Suppressor macrophage treated with lipopolysaccharide for 4 hours (primary cell): Measurements from ENCODE around the gene JPH2.
"Not testable (repeated sequence)": the region's sequence is repeated elsewhere in the genome, so short reads cannot be mapped to it uniquely, and the experiment has no call there.

Experiments used
- DNase-seq: peaks from one replicate; pipeline ENCODE4 v3.0.0-alpha.2; 2020

JPH2 gene

DNA sequence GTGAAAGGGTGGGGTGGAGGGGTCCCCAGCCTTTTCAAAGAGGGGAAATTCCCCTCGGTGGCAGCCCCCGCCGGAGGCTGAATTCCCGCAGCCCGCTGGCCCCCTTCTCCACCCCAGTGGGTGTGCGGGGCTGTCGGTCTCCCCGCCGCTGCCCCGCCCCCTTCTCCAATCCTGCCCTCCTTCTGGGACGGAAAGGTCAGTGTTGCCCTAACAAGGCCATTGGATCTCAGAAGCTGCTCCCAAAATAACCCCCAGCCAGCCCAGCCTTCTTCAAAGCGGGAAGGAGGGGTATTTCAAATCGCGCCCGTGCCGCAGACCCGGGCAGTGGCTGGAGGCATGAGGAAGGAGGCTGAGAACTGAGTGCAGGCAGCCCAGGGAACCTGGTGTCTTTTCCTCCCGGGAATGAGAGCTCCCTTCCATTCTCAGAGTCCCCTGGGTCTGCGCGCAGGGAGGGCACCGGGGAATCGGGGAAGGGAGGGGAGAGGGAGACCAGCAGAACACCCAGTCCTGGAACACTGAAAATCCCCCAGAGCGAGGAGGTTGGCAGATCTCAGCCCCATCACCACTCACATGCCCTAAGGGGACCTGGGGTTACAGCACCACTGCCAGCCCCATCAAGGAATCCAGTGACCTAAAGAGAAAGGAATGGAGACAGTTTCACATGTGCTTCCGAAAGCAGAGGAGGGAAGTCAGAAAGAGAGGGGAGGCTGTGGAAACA, at the start of gene JPH2:
Gene JPH2, minus strand, starts transcription at position 135 of the 718 bp plus-strand sequence. CDS start 483 bp downstream, outside the sequence.
- no peak for DNase-seq

DNA sequence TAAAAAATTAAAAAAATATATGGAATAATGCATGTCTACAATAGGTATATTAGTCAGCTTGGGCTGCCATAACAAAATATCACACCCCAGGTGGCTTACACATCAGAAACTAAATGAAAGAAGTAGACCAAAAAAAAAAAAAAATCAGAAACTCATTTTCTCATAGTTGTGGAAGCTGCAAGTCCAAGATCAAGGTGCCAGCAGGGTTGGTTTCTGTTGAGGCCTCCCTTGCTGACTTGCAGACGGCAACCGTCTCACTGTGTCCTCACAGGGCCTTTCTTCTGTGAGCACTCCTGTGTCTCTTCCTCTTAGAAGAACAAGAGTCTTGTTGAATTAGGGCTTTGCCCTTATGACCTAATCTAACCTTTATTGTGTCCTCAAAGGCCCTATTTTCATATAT, 48.7 kb upstream of the JPH2 start:
- DNase-seq, result no peak

DNA sequence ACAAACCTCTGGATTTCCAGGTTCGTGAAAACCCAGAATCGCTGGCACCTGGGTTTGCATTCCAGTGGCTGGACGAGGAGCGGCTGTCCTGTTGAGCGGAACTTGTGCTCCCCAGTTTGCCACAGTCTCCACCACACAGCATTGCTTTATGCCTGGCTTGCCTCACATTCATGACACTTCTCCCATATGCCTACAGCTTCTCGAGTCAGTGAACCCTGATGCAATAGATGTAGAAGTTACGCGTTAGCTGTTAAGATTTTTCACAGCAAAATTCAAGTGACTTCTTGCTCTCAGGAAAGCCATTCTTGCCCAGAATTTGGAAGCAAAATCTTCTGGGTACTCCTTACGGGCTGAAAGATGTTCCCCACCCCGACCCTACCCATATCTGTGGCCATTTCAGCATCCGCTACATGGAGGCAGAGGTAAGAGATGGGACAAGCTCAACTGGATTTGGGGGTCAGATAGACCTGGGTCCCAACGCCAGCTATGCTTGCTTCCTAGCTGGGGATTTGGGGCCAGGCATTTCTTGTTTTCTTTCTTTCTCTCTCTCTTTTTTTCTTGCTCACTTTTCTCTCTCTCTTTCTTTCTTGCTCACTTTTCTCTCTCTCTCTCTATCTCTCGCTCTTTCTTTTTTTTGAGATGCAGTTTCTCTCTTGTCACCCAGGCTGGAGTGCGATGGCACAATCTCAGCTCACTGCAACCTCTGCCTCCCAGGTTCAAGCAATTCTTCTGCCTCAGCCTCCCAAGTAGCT, 47.8 kb upstream of the JPH2 start:
- DNase-seq, result no peak

DNA sequence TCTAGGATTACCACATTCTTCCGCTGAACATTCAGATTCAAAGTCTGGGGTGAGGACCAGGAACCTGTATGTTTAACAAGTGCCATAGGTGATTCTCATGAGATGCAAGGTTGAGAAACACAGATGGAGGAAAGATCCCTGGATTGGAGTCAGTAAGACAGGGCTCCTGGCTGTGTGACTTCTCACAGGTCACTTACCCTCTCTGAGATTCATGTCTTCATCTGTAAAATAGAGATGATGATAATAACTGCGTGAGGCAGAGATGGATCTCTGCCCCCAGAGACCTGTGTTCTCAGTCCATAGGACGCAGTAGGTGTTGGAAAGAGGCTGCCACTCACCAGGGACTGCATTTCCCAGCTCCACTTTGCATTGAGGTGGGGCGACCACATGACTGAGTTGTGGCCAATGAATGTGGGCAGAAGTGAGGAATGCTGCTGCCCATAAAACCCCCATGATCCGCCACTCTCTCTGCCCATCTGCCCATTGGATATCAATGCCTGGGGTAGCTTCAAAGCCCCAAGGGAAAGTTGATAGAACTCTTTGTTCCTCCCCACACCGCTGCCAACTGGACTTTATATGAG, 46.5 kb upstream of the JPH2 start:
- DNase-seq, result no peak

DNA sequence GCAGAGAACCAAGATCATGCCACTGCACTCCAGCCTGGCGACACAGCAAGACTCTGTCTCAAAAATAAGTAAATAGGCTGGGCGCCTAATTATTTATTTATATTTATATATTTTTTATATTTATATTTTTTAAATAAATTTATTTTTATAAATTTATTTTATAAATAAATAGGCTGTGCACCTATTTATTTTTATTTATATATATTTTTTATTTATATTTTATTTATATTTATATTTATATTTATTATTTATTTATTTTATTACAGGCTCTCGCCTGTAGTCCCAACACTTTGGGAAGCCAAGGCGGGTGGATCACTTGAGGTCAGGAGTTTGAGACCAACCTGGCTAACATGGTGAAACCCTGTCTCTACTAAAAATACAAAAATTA, 45.5 kb upstream of the JPH2 start:
- DNase-seq, result not testable (repeated sequence)

GRCh38 chr20:44231713-44232468, 44.9 kb upstream of the JPH2 start:
- DNase-seq, result no peak

GRCh38 chr20:44231193-44231592, 44.2 kb upstream of the JPH2 start:
- DNase-seq, result no peak

- no peak for DNase-seq
Measured at GRCh38 chr20:44228465-44229258, 41.7 kb upstream of the JPH2 start.

DNA sequence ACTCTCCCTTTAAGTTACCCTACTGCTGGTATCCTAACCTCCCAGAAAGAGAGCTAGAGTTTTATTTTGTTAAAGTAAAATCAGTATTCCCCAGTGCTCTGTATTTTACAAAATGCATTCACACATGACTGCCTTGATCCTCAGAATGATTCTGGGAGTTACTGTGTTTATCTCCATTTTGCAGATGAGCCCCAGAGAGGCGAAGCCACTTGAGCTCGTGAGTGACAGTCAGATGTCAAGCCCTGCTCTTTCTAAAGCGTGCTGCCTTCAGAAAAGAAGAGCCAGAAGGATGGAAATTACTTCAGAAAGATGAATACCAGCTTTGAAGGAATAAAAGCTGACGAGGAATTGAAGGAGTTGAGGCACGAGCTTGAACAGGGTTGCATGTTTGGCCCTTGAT, 37.6 kb upstream of the JPH2 start:
- no peak for DNase-seq

DNA sequence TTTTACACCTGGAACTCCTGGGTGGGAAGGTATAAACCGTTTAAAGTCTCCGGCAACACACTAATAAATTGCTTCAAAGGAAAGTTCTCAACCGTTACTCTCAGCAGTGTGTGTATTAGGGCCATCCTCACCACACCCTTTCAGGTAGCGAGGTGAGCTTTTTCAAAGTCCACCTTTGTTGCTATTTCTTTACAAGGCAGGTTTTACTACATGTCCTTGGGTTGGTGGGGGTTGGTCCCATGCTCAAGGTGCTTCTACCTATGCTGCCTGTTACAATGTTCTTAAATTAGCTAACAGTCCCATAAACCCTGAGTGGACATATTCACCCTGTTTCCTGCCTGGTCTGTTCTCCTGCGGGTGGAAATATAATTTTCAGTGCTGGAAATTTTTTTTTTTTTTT, 36.7 kb upstream of the JPH2 start:
- DNase-seq, result no peak

DNA sequence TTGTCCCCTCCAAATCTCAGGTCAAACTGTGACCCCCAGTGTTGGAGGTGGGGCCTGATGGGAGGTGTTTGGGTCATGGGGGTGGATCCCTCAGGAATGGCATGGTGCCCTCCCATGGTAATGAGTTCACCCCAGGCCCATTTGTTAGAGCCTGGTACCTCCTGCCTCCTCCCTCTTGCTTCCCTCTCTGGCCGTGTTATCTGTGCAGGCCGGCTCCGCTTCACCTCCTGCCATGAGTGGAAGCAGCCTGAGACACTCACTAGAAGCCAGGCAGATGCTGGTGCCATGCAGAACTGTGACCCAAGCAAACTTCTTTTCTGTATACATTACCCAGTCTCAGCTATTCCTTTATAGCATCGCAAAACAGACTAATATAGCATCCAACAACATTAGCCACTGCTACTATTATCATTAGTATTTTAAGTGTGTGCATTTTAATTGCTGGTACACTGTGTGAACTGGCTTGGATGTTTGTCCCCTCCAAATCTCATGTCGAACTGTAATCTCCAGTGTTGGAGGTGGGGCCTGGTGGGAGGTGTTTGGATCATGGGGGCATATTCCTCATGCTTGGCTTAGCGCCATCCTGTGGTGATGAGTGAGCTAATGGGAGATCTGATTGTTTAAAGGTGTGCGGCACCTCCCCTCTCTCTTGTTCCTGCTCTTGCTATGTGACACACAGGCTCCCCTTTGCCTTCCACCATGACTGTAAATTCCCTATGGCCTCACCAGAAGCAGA, 35.8 kb upstream of the JPH2 start:
- no peak for DNase-seq

- no peak for DNase-seq
Measured at GRCh38 chr20:44222027-44222426, 35.0 kb upstream of the JPH2 start.

- no peak for DNase-seq
Measured at GRCh38 chr20:44221368-44221954, 34.5 kb upstream of the JPH2 start.

- DNase-seq, result no peak
Measured at GRCh38 chr20:44219791-44220190, 32.8 kb upstream of the JPH2 start.

- DNase-seq, result no peak
Measured at GRCh38 chr20:44219170-44219730, 32.3 kb upstream of the JPH2 start.

- DNase-seq, result no peak
Measured at GRCh38 chr20:44218446-44218845, 31.5 kb upstream of the JPH2 start.

GRCh38 chr20:44217342-44218092, 30.5 kb upstream of the JPH2 start:
- peak; percentile 82 for DNase-seq

DNA sequence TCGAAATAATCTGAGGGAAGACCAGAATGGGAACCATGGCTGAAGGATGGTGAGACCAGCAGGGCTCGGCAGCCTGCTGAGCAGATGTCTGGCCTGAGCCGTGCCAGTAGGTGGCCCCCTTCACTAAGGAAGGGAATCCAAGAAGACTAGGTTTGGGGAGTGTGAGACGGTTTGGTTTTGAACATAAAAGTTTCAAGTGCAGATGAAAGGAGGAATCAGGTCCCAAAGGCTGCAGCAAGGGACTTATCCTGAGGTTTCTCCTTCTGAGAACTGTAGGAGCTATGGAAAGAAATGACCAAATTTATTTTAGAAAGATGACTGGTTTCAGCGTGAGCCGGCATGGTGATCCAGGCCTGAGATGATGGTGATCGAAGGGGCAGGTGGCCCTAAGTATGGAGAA, 28.1 kb upstream of the JPH2 start:
- peak; percentile 72 for DNase-seq

DNA sequence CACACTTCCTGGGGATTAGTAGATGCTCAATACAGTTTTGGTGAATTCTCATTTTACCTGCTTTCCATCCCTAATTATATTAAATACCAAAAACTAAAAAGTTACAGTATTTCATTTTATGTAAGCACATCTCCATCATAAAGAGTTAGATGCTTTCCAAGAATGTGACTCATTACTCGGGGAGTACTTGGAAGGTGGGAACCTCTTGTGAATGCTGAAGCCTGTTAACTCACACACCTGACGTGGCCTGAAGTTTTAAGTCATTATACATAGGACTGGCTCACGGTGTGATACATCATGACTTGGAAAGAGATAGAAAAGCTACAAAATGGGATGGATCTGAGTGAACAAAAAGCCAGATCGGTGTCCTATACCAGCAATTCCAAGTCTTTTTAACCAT, 25.8 kb upstream of the JPH2 start:
- no peak for DNase-seq
